A673 (cell line): ENCODE measurements around the gene PRAMEF15.
"Not testable (repeated sequence)": the region's sequence is repeated elsewhere in the genome, so short reads cannot be mapped to it uniquely, and the experiment has no call there.

Experiments used
- CTCF ChIP-seq: fragments of 300-800, 200-600 bp; sonication (generic); conservative IDR thresholded peaks from 2 replicates; pipeline ENCODE4 v1.5.1; 2017; ENCODE audit warnings: low read depth, mild to moderate bottlenecking, antibody characterized with exemption, low read length, moderate library complexity, mixed read lengths
- EZH2 ChIP-seq: fragments of 200-600 bp; sonication (generic); IDR thresholded peaks from 2 replicates; pipeline ENCODE4 v1.6.1; 2017; ENCODE audit warnings: borderline replicate concordance, low read depth, mild to moderate bottlenecking, mixed read lengths, antibody characterized with exemption, low read length; ENCODE audit not compliant: poor library complexity, severe bottlenecking

DNA sequence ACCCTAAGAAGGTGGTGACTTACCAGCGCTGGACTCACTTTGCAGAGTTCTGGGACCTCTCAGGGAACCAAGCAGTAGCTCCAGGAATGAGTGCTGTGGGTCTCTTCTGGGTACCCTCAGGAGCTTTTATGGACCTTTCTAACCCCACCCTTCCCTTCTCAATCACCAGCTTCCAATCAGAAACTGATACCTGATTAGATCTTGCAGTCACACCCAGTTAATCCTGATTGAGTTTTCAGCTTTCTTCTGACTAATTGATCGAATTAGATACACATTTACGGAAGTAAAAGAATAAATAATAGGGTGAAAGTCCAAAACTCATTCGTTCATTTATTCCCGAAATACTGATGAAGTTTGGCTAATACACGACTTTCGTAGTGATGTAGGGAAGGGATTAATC, 31.7 kb downstream of the PRAMEF15 start, which contains the start of gene PRAMEF14:
- TF ChIP-seq EZH2, CTCF: not testable (repeated sequence)
